ENCODE data around the gene CLPTM1.
"Not testable (repeated sequence)": the region's sequence is repeated elsewhere in the genome, so short reads cannot be mapped to it uniquely, and the experiment has no call there.

The CLPTM1 gene, protein sequence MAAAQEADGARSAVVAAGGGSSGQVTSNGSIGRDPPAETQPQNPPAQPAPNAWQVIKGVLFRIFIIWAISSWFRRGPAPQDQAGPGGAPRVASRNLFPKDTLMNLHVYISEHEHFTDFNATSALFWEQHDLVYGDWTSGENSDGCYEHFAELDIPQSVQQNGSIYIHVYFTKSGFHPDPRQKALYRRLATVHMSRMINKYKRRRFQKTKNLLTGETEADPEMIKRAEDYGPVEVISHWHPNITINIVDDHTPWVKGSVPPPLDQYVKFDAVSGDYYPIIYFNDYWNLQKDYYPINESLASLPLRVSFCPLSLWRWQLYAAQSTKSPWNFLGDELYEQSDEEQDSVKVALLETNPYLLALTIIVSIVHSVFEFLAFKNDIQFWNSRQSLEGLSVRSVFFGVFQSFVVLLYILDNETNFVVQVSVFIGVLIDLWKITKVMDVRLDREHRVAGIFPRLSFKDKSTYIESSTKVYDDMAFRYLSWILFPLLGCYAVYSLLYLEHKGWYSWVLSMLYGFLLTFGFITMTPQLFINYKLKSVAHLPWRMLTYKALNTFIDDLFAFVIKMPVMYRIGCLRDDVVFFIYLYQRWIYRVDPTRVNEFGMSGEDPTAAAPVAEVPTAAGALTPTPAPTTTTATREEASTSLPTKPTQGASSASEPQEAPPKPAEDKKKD
- 60.8 to 133 (median 89.9) reads per million in 18 experiments for total RNA-seq

DNA sequence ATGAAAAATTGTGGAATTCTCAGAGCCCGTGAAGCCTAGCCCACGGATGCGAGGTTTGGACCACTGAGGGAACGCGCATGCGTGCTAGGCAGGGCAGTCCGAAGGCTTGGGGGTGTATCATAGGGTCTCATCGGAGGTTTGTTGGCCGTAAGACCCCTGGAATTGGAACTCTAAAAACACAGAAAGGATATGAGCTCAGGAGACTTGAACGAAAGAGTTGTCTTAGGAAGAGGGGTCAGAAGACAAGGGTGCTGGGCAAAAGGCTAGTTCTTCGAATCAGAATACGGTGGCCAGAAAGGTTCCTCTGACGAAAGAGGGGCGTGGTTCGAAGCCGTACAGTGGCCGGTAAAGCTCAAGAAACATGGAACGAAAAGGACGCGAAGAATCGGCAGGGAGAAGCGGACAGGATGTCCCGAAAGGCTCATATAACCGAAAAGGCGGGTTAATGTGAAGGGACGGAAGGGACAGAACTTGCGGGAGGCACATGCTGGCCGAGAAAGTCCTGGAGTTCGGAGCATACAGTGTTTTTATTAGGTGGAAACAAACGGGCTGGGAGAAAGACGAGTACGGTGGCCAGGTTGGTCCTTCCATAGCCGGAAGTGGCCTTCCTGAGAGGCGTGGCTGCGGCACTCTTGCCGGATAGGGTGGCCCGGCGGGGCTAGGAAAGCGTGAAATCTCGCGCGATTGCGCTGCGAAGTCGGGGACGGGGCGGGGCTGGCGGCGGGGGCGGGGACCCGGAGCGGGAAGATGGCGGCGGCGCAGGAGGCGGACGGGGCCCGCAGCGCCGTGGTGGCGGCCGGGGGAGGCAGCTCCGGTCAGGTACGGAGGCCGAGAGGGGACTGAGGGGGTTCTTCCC is at the start of gene CLPTM1:
Gene CLPTM1 (plus strand): TSS at position 732 of the 856 bp plus-strand sequence. CDS start 16 bp downstream, at position 748.
- DNase-seq, result peak; percentile 96 to 99

DNA sequence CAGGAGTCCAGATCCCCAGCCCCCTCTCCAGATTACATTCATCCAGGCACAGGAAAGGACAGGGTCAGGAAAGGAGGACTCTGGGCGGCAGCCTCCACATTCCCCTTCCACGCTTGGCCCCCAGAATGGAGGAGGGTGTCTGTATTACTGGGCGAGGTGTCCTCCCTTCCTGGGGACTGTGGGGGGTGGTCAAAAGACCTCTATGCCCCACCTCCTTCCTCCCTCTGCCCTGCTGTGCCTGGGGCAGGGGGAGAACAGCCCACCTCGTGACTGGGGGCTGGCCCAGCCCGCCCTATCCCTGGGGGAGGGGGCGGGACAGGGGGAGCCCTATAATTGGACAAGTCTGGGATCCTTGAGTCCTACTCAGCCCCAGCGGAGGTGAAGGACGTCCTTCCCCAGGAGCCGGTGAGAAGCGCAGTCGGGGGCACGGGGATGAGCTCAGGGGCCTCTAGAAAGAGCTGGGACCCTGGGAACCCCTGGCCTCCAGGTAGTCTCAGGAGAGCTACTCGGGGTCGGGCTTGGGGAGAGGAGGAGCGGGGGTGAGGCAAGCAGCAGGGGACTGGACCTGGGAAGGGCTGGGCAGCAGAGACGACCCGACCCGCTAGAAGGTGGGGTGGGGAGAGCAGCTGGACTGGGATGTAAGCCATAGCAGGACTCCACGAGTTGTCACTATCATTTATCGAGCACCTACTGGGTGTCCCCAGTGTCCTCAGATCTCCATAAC is 49.6 kb upstream of the CLPTM1 start, which contains the start of gene APOE:
Gene APOE (plus strand): TSS at position 360 of the 724 bp plus-strand sequence. CDS start 829 bp downstream, outside the sequence.
- DNase-seq, result peak; percentile 61 to 79

DNA sequence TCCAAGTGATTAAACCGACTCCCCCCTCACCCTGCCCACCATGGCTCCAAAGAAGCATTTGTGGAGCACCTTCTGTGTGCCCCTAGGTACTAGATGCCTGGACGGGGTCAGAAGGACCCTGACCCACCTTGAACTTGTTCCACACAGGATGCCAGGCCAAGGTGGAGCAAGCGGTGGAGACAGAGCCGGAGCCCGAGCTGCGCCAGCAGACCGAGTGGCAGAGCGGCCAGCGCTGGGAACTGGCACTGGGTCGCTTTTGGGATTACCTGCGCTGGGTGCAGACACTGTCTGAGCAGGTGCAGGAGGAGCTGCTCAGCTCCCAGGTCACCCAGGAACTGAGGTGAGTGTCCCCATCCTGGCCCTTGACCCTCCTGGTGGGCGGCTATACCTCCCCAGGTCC is 47.6 kb upstream of the CLPTM1 start:
- DNase-seq, result no peak

DNA sequence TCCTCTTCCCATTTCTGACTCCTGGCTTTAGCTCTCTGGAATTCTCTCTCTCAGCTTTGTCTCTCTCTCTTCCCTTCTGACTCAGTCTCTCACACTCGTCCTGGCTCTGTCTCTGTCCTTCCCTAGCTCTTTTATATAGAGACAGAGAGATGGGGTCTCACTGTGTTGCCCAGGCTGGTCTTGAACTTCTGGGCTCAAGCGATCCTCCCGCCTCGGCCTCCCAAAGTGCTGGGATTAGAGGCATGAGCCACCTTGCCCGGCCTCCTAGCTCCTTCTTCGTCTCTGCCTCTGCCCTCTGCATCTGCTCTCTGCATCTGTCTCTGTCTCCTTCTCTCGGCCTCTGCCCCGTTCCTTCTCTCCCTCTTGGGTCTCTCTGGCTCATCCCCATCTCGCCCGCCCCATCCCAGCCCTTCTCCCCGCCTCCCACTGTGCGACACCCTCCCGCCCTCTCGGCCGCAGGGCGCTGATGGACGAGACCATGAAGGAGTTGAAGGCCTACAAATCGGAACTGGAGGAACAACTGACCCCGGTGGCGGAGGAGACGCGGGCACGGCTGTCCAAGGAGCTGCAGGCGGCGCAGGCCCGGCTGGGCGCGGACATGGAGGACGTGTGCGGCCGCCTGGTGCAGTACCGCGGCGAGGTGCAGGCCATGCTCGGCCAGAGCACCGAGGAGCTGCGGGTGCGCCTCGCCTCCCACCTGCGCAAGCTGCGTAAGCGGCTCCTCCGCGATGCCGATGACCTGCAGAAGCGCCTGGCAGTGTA is 46.9 kb upstream of the CLPTM1 start:
- no peak for DNase-seq

DNA sequence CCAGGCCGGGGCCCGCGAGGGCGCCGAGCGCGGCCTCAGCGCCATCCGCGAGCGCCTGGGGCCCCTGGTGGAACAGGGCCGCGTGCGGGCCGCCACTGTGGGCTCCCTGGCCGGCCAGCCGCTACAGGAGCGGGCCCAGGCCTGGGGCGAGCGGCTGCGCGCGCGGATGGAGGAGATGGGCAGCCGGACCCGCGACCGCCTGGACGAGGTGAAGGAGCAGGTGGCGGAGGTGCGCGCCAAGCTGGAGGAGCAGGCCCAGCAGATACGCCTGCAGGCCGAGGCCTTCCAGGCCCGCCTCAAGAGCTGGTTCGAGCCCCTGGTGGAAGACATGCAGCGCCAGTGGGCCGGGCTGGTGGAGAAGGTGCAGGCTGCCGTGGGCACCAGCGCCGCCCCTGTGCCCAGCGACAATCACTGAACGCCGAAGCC is 46.3 kb upstream of the CLPTM1 start:
- DNase-seq, result no peak

DNA sequence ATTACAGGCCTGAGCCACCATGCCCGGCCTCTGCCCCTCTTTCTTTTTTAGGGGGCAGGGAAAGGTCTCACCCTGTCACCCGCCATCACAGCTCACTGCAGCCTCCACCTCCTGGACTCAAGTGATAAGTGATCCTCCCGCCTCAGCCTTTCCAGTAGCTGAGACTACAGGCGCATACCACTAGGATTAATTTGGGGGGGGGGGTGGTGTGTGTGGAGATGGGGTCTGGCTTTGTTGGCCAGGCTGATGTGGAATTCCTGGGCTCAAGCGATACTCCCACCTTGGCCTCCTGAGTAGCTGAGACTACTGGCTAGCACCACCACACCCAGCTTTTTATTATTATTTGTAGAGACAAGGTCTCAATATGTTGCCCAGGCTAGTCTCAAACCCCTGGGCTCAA is 45.4 kb upstream of the CLPTM1 start:
- no peak for DNase-seq

DNA sequence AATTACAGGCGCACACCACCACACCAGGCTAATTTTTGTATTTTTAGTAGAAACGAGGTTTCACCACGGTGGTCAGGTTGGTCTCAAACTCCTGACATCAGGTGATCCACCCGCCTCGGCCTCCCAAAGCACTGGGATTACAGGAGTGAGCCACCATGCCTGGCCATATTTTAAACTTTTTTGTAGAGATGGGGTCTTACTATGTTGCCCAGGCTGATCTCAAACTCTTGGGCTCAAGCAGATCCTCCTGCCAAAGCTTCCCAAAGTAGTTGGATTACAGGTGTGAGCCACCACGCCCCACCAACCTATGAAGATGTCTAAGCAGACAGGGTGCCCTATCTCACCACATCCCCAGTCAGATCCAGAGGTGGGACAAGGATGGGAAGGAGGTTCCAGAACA is 43.3 kb upstream of the CLPTM1 start:
- DNase-seq, result not testable (repeated sequence)

DNA sequence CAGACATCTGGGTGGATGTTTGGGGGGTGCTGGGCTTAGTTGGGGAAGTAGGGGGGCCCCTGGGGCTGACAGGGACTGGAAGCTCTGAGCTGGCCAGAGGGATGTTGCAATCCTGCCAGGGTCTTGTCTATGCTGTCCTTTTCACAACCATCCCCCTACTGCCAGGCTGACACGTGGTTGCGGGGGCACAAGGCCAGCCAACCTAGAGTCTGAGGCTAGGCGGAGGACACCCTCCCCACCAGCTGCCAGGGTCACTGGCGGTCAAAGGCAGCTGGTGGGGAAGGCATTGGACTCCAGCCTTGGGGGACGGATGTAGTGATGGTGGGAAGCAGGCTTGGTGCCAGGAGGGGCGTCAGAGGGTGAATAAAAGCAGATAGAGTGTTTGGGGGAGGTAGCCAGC is 42.3 kb upstream of the CLPTM1 start:
- DNase-seq, result peak; percentile 81 to 84

DNA sequence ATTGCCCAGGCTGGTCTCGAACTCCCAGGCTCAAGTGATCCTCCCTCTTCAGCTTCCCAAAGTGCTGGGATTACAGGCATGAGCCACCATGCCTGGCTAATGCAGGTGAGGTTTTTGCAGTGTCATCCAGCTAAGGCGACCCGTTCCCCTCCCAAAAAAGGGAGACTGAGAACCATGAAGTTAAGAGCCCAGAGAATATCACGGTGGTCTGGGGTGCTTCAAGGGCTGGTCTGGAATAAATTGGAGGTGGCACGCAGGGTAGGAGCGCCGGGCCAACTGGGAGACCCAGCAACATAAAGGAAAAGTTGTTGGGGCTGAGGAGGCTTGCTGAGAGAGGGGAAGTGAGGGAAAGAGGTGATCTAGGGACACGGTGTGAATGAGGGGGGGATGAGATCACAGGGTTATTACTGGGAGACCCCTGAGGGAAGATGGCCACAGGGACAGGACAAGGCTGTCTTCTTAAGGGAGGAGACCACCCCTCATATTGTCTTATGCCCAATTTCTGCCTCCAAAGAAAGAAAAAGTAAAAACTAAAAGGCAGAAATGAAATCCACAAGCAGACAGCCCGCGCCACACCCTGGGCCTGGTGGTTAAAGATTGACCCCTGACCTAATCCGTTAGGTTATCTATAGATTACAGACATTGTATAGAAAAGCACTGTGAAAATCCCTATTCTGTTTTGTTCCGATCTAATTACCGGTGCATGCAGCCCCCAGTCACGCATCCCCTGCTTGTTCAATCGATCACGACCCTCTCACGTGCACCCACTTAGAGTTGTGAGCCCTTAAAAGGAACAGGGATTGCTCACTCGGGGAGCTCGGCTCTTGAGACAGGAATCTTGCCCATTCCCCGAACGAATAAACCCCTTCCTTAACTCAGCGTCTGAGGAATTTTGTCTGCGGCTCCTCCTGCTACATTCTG is 41.4 kb upstream of the CLPTM1 start:
- peak in 1 of 2 donors; percentile 22 for DNase-seq

DNA sequence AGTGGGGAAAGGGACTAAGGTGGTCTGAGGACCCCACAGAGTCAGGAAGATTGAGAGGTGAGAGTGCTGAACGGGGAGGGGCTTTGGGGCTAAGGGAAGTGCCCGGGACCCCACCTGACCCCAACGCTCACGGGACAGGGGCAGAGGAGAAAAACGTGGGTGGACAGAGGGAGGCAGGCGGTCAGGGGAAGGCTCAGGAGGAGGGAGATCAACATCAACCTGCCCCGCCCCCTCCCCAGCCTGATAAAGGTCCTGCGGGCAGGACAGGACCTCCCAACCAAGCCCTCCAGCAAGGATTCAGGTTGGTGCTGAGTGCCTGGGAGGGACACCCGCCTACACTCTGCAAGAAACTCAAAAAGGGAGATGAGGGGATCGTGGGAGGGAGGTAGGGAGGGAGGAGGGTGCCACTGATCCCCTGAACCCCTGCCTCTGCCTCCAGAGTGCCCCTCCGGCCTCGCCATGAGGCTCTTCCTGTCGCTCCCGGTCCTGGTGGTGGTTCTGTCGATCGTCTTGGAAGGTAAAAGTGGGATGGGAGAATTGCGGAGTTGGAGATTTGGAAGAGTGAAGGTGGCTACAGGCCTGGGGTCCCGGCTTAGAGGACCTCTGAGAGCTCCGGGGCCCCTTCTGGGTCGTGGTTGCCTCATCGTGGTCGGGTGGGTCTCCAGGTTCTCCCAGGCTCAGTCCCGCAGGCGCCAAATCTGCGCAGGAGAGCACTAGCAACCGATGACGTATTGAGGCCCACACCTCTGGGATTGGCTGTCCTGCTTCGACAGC is 40.6 kb upstream of the CLPTM1 start, which contains the start of gene APOC1:
Gene APOC1 (plus strand): TSS at position 176 of the 774 bp plus-strand sequence. CDS start 284 bp downstream, at position 460.
- DNase-seq, result peak; percentile 83 to 86

DNA sequence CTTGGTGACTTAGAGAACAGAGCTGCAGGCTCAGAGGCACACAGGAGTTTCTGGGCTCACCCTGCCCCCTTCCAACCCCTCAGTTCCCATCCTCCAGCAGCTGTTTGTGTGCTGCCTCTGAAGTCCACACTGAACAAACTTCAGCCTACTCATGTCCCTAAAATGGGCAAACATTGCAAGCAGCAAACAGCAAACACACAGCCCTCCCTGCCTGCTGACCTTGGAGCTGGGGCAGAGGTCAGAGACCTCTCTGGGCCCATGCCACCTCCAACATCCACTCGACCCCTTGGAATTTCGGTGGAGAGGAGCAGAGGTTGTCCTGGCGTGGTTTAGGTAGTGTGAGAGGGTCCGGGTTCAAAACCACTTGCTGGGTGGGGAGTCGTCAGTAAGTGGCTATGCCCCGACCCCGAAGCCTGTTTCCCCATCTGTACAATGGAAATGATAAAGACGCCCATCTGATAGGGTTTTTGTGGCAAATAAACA is 30.9 kb upstream of the CLPTM1 start:
- DNase-seq, result peak in 1 of 2 donors; percentile 49

DNA sequence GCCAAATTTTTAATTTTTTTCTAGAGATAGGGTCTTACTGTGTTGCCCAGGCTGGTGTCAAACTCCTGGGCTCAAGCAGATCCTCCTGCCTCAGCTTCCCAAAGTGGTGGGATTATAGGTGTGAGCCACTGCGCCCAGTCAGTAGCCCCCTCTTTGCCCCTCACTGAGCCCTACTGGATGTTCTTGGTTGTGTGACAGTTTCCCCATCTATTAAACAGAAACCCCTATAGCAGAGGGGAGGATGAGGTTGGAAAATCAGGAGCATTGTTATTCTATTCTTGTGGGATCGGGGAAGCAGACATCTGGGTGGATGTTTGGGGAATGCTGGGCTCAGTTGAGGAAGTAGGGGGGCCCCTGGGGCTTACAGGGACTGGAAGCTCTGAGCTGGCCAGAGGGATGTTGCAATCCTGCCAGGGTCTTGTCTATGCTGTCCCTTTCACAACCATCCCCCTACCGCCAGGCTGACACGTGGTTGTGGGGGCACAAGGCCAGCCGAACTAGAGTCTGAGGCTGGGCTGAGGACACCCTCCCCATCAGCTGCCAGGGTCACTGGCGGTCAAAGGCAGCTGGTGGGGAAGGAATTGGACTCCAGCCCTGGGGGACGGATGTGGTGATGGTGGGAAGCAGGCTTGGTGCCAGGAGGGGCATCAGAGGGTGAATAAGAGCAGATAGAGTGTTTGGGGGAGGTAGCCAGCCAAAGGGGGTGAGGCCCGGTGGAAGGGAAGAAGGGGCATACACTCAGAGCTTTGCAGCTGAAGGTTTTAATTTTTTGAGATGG is 29.9 kb upstream of the CLPTM1 start:
- peak; percentile 90 to 94 for DNase-seq

DNA sequence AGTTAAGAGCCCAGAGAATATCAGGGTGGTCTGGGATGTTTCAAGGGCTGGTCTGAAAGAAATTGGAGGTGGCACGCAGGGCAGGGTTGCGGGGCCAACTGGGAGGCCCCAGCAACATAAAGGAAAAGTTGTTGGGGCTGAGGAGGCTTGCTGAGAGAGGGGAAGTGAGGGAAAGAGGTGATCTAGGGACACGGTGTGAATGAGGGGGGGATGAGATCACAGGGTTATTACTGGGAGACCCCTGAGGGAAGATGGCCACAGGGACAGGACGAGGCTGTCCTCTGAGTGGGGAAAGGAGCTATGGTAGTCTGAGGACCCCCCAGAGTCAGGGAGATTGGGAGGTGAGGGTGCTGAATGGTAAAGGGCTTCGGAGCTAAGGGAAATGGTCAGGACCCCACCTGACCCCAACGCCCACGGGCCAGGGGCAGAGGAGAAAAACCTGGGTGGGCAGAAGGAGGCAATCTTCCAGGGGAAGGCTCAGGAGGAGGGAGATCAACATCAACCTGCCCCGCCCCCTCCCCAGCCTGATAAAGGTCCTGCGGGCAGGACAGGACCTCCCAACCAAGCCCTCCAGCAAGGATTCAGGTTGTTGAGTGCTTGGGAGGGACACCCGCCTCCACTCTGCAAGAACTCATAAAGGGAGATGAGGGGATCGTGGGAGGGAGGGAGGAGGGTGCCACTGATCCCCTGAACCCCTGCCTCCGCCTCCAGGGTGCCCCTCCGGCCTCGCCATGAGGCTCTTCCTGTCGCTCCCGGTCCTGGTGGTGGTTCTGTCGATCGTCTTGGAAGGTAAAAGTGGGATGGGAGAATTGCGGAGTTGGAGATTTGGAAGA is 28.7 kb upstream of the CLPTM1 start:
- not testable (repeated sequence) for DNase-seq

DNA sequence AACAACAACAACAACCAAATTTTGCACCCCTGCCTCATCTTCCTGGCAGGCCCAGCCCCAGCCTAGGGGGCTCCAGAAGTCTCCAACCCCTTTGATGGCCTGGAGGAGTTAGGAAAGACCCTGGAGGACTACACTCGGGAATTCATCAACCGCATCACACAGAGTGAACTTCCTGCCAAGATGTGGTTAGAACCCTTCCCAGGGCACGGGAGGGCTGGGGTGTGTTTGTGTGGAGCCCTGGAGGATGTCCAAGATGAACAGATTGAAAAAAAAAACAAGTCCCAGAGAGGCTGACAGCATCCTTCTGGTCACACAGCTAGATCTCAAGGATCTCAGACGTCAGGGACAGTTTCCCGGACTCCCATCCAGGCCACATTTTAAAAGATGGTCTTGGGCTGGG is 27.4 kb upstream of the CLPTM1 start:
- no peak for DNase-seq

DNA sequence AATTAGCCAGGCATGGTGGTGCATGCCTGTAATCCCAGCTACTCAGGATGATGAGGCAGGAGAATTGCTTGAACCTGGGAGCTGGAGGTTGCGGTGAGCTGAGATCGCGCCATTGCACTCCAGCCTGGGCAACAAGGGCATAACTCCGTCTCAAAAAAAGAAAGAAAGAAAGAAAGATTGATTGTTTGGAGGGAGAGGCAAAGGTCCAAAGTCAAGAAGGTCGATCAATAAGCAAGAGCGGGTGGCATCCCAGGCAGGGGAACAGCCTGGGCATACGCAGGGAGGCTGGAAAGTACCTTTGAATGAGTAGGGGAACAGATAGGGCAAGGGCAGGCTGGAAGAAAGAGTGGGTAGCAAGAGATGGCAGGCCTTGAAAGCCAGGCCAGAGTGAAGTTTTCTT is 25.1 kb upstream of the CLPTM1 start:
- DNase-seq, result no peak

DNA sequence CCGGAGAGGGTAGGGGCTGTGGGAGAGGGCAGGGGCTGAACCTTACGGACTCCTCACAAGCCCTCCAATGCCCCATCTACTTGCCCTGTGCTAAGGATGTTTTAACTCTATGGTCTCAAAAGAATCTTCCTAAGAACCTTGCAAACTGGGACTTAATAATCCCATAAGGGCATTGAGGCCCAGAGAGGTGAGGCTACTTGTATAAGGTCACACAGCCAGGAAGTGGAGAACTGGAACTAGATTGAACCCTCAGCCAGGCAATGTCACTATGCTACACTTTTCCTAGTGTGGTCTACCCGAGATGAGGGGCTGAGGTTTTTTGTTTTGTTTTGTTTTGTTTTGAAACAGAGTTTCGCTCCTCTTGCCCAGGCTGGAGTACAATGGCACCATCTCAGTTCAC is 23.6 kb upstream of the CLPTM1 start:
- no peak for DNase-seq

DNA sequence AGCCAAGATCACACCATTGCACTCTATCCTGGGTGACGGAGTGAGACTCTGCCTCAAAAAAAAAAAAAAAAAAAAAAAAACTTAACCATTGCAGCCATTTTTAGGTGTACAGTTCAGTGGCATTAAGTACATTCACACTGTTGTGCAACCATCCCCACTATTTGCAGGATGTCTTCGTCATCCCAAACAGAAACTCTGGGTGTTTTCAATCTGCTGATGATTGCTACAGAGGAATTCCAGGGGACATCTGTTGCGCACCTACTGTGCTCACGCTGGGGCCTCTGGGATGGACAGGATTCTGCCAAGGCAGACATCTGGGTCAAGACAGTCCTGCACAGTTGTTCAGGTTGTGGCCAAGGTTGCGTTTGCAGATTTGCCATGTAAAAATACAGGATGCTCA is 15.5 kb upstream of the CLPTM1 start:
- peak; percentile 22 to 49 for DNase-seq

All from inflammatory macrophage (primary cell).